HS-27A (cell line): ENCODE results near the gene SNCA.

ENCODE experiments used
- DNase-seq: peaks from one replicate; pipeline ENCODE4 v3.0.0-alpha.2; 2012; ENCODE audit warnings: low read depth, missing footprints

SNCA gene

GRCh38 chr4:89704651-89705395 lies 132.1 kb downstream of the SNCA start:
- no peak for DNase-seq

DNA sequence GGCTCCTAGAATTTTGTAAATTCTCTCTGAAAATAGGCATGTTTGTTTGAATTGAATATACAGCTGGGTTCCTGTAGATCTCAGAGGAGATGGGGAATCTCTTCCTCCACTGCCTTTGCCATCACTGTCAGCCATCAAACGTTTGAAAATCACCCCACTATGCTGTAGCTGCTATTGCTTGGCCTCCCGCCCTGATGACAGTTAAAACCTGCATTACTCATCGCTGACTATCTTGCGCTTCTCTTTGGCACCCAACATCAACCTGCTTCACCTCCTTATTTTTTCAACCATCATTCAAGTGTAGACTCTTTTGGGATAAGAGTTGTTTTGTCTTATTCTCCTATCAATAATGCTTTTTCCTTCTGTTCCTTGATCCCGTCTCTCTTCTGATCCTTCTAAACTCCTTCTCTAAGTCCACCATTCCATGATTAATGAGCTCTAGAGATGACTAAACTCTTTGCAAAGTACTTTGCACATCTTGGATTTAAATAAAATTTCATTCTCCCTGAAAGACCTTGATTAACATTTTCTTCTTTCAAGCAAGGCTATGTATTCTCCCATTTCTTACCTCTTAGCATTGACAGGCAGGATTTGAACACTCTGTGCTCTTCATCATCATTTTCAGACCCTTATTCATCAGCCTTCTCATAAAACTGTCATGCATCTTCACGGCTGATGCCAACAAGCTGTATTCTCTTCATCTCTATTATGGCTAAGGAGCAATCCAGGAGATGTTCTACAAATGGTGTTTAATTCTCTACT lies 133.0 kb downstream of the SNCA start:
- DNase-seq, result no peak

- no peak for DNase-seq
Observed at GRCh38 chr4:89700766-89701423, 136.1 kb downstream of the SNCA start.

- no peak for DNase-seq
Observed at GRCh38 chr4:89685690-89686089, 151.3 kb downstream of the SNCA start.

GRCh38 chr4:89685277-89685676 lies 151.7 kb downstream of the SNCA start:
- no peak for DNase-seq

- DNase-seq, result no peak
Observed at GRCh38 chr4:89684536-89684935, 152.4 kb downstream of the SNCA start.

GRCh38 chr4:89682808-89683207 lies 154.2 kb downstream of the SNCA start:
- DNase-seq, result no peak

DNA sequence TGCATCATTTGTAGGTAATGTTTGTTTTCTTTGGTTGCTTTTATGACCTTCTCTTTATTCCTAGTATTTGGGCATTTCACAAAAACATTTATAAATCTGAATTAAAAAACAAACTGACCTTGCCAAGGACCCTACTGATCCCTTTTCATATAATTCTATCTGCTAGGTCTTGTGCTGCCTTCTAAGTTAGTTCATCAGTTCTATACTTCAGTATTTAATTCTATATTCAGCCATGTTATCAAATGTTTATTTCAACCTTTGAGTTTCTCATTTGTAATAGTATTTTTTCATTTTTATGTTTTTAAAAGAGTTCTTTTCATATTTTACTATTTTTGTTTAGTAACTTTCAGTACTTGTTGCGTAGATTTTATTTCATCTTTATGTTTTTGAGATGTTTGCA lies 155.3 kb downstream of the SNCA start:
- DNase-seq, result no peak

DNA sequence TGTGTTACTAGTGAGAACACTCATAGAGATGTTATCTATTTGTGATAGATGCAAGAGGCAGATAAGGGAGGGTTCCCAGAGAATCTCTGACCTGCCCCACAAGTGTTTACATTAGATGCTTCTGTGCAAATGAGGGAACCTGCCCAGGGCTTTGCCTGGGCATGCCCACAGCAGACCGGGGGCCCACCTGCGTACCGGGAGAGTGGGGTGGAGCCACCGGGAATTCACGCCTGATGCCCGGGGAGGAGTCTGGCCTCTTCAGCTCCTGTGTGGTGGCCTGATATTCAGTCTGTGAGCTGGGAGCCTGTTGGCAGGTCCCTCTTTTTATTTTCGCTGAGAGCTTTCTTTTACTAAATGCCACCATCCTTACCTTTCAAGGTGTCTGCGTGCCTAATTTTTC lies 155.7 kb downstream of the SNCA start:
- no peak for DNase-seq

DNA sequence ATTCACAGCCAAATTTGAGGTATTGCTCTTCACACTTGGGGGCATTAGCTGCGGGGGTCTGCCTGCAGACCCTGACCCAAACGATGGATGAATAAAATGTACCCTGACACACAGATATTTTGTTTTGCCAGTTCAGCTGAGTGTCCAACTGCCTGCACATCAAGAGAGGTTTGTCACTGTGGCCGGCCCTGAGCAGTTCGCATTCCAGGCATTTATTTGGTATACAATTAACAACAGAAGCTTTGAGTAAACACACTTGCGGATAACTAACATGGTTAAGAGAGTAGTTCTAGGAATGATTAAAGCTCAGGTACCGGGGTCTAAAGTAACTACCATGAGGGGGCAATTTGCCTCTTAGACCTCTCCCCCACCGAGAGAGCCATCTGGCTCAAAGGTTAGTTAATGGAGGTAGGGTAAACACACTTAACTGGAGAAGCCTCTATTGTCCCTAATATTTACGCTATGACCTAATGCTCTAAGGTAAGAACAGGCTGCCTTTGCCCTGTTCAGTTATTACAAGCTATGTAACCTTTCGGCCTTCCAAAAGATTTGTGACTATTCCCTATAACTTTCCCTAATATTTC lies 162.0 kb downstream of the SNCA start:
- no peak for DNase-seq
